AG04450 (cell line): ENCODE measurements around the gene MAP1LC3B. TPM values are rescaled to one million over a fixed set of nuclear protein-coding genes. Genes with fewer than 3 reads are reported as not detected.

Experiments used
- CTCF ChIA-PET: fragments of 300-600, 350-600 bp; formaldehyde crosslinking; extraction: SDS; loops from one replicate; lab custom pipeline; 2022; ENCODE audit warnings: antibody characterized with exemption, inconsistent platforms; lab: Charles Lee
- POLR2A ChIA-PET: fragments of 350-600 bp; formaldehyde crosslinking; extraction: SDS; loops from one replicate; lab custom pipeline; 2021; ENCODE audit warnings: antibody characterized with exemption, inconsistent platforms; lab: Yijun Ruan, JAX
- DNase-seq: peaks from one replicate; pipeline ENCODE4 v3.0.0-alpha.2; 2011; ENCODE audit warnings: low read depth, low spot score
- H3K27ac ChIP-seq: one replicate; pipeline ENCODE4 v1.5.1; 2012; ENCODE audit warnings: low read depth, low read length, control low read depth
- H3K27me3 ChIP-seq: one replicate; pipeline ENCODE4 v1.6.0; 2012; ENCODE audit warnings: low read length; ENCODE audit not compliant: control insufficient read depth, insufficient read depth
- H3K4me3 ChIP-seq: 2 replicates; pipeline ENCODE4 v1.5.1; 2011; ENCODE audit warnings: mild to moderate bottlenecking, low read depth, low read length, control low read depth
- H3K9me3 ChIP-seq: 2 replicates; pipeline ENCODE4 v1.5.1; 2012; ENCODE audit warnings: low read length; ENCODE audit not compliant: control insufficient read depth, insufficient read depth
- polyA plus RNA-seq: library from polyadenylated mRNA; depleted of rRNA; stranded (reverse); fragments of >200 nt; gene quantifications from 2 replicates; pipeline ENCODE4 v1.2.3, GENCODE V29; 2011; rRNA removed
- TF ChIP-seq, protein P1 (sequence below): IDR thresholded peaks from 2 replicates; pipeline ENCODE4 v1.5.1; 2011; ENCODE audit warnings: low read depth, low read length, control low read depth, inconsistent platforms

MAP1LC3B gene
- polyA plus RNA-seq, 1 experiment: 70.1 TPM

DNA sequence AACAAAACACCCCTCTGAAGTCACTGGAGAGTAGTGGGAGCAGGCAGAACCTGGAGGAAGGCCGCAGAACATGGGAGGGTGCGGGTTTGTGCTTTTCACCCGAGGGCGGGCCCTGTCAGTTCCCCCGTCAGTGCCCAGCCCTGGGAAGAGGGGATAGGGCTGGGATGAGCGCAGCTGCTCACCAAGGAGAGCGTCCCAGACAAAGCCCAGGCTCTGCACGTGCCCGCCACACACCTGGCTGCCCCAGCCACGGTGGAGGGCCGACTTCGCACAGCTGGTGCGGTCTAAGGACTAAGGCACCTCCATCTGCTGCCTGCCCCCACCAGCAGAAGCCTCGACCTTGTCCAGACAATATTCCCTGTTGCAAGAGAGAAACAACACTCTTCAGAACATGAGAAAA lies 61.2 kb downstream of the MAP1LC3B start:
- ChIA-PET CTCF (no interaction called here), POLR2A (no interaction called here)
- no peak overlapping the region for H3K4me3 ChIP-seq
- TF ChIP-seq, protein P1, sequence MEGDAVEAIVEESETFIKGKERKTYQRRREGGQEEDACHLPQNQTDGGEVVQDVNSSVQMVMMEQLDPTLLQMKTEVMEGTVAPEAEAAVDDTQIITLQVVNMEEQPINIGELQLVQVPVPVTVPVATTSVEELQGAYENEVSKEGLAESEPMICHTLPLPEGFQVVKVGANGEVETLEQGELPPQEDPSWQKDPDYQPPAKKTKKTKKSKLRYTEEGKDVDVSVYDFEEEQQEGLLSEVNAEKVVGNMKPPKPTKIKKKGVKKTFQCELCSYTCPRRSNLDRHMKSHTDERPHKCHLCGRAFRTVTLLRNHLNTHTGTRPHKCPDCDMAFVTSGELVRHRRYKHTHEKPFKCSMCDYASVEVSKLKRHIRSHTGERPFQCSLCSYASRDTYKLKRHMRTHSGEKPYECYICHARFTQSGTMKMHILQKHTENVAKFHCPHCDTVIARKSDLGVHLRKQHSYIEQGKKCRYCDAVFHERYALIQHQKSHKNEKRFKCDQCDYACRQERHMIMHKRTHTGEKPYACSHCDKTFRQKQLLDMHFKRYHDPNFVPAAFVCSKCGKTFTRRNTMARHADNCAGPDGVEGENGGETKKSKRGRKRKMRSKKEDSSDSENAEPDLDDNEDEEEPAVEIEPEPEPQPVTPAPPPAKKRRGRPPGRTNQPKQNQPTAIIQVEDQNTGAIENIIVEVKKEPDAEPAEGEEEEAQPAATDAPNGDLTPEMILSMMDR: no peak
- H3K27me3 ChIP-seq: no peaks in the 10 kb centered on the region
- no peak overlapping the region for H3K27ac ChIP-seq
- H3K9me3 ChIP-seq: peaks cover 3% of the 10 kb centered on the region; the same call in 1 of the 2 replicates
- DNase-seq: no peak

Other genes with a start within 250 kb of the MAP1LC3B start
- gene C16orf95, start 74.9 kb upstream of the MAP1LC3B start, polyA plus RNA-seq: 2.0 and 2.3 TPM in 2 replicates
- 16.3 and 18.2 TPM in 2 replicates for gene FBXO31, start 8.6 kb upstream of the MAP1LC3B start, polyA plus RNA-seq
- gene ZCCHC14, start 100.7 kb downstream of the MAP1LC3B start, polyA plus RNA-seq: 6.2 and 7.9 TPM in 2 replicates
- 0.02 TPM in 1 of 2 replicates, not detected in the other for gene JPH3, start 210.2 kb downstream of the MAP1LC3B start, polyA plus RNA-seq